ENCODE results near the gene RPL18A. TPM values are rescaled to one million over a fixed set of nuclear protein-coding genes. Genes with fewer than 3 reads are reported as not detected.

RPL18A gene
- total RNA-seq, 1 experiment from 2014 or later, result 2,241 TPM

DNA sequence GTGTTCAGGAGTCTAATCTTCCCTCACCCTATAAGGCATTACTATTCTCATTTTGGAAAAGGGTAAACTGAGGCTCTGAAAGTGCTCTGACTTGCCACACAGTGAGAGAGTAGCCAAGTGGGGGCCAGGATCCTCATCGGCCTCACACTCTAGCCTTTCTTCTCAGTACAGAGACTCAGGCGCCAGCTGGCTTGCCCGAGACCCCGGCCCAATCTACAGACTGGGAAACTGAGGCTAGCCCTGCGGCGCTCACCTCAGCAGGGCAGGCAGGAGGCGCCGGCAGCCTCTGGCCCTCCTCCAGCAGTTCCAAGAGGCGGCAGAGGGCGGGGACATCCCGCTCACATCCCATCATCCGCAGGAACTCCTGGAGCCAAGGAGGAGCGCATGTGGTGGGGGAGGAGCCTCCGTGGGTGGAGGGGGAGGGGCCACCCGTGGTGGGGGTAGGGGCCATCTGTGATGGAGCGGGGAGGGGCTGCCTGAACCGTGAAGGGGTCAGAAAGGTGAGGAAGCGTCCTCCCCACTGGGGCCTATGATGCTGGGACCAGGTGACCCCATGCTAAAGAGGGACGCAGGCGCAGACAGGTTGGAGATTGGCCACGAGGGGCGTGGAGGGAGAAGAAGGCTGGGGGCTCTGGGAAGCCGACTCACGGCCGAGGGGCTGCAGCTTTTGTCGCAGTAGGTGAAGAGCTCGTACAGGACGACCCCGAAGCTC is 29.7 kb upstream of the RPL18A start:
- ChIA-PET CTCF (interaction anchor here (0.7 to 1.1 kb wide), 3 partner anchors 10 to 25 kb away, joined by 3 to 12 read pairs (median 3); no protein-coding TSS in a partner anchor), POLR2A (ENCODE audit: unreplicated experiment) (interaction anchor here (0.6 to 0.8 kb wide), 2 partner anchors 29 to 33 kb away, joined by 3 to 4 read pairs; partner anchors contain the start of gene RPL18A)
- intact Hi-C loops (cut with micrococcal nuclease), result loop anchor here (5.0 kb wide), 1 partner anchor 33 kb away; the partner anchor contains the start of gene B3GNT3
- Histone ChIP-seq H3K4me3 (ENCODE audit: low read length) (peak overlapping the region; percentile 70), H4K20me1 (ENCODE audit: low read length) (no peaks in the 10 kb centered on the region), H3K9ac (ENCODE audit: low read length) (peak overlapping the region; percentile 59), H3F3A (ENCODE audit: low read length, unreplicated experiment) (no peaks in the 10 kb centered on the region), H2AFZ (ENCODE audit: low read length) (peak overlapping the region; percentile 93), H3K4me2 (ENCODE audit: low read length) (peak overlapping the region; percentile 95), H3K79me2 (ENCODE audit: low read length) (no peaks in the 10 kb centered on the region), H3K27ac (ENCODE audit: low read length) (peak overlapping the region; percentile 47), H3K9me2 (replicated peaks; ENCODE audit: low read length) (no peaks in the 10 kb centered on the region), H3K36me3 (ENCODE audit: low read depth, low read length) (no peaks in the 10 kb centered on the region), H3K4me1 (ENCODE audit: insufficient read depth, low read length) (peaks cover 10% of the 10 kb centered on the region; the same call in 1 of the 2 replicates), H3K9me3 (ENCODE audit: low read length) (no peaks in the 10 kb centered on the region), H3K27me3 (ENCODE audit: low read length) (no peaks in the 10 kb centered on the region)
- BruUV-seq (replicated peaks), result TSS peak; percentile 42
- DNase-seq (peak; percentile 84), ATAC-seq (peak; percentile 70)
- TF ChIP-seq EZH2phosphoT487 (IDR thresholded peaks at IDR 0.05; ENCODE audit: borderline replicate concordance, low read length) (no peak), CTCF (conservative IDR thresholded peaks at IDR 0.05; ENCODE audit: low read depth, low read length) (no peak; the same call in 1 of the 2 replicates), EZH2 (IDR thresholded peaks at IDR 0.05; ENCODE audit: low read length, unreplicated experiment) (no peak)

DNA sequence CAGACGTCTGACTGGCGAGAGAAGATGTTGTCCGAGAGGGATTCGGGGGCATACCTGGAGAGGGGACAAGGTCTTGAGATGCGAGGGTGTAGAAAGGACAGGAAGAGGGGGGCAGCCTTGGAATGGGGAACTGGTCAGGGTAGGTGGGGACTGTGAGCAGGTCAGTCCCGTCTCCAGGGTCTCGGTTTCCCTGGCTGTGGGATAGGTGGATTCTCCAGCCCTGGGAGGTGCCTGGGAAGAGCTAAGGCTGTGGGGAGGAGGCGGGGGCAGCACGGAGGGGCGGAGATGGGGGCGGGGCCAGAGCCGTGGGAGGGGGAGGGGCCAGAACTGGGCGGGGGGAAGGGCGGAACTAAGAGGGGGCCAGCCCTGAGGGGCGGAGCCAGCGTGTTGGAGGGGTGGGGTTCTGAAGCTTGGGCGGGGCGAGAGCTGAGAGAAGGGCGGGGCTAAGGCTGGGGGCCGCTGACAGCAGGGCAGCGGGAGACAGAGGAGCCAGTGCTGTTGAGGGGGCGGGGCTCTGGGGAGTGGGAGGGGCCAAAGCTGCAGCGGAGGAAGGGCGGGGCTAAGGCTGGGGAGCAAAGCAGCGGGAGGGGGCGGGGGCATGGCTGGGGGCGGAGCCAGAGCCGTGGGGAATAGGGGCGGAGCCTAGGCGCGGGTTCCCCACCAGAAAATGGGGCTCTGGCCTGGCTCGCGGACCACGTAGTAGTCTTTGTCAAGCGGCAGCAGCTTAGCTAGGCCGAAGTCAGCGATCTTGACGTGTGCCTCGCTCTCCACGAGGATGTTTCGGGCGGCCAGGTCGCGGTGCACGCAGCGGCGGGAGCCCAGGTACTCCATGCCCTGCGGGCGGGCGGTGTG is 28.9 kb upstream of the RPL18A start:
- ChIA-PET POLR2A (ENCODE audit: unreplicated experiment) (interaction anchor here (0.5 to 0.8 kb wide), 6 partner anchors 11 to 522 kb away, joined by 3 to 28 read pairs (median 4); partner anchors contain the start of genes DDA1 and RPL18A), CTCF (interaction anchor here (0.6 to 1.1 kb wide), 4 partner anchors 10 to 29 kb away, joined by 3 to 14 read pairs (median 8); partner anchors contain the start of gene RPL18A)
- ATAC-seq (peak; percentile 89), DNase-seq (peak; percentile 94)
- H3K36me3 ChIP-seq (ENCODE audit: low read depth, low read length), result no peaks in the 10 kb centered on the region
- no peaks in the 10 kb centered on the region for H3K79me2 ChIP-seq (ENCODE audit: low read length)
- H3K27ac ChIP-seq (ENCODE audit: low read length), result peak overlapping the region; percentile 47
- H3K4me2 ChIP-seq (ENCODE audit: low read length), result peak overlapping the region; percentile 99
- no peak for TF ChIP-seq CTCF (conservative IDR thresholded peaks at IDR 0.05; ENCODE audit: low read depth, low read length)
- TF ChIP-seq EZH2phosphoT487 (IDR thresholded peaks at IDR 0.05; ENCODE audit: borderline replicate concordance, low read length), result no peak
- no peak for TF ChIP-seq EZH2 (IDR thresholded peaks at IDR 0.05; ENCODE audit: low read length, unreplicated experiment)
- H4K20me1 ChIP-seq (ENCODE audit: low read length), result no peaks in the 10 kb centered on the region
- no peaks in the 10 kb centered on the region for H3F3A ChIP-seq (ENCODE audit: low read length, unreplicated experiment)
- no peaks in the 10 kb centered on the region for H3K9me2 ChIP-seq (replicated peaks; ENCODE audit: low read length)
- BruUV-seq (replicated peaks), result no TSS peak
- H3K4me1 ChIP-seq (ENCODE audit: insufficient read depth, low read length), result peaks cover 10% of the 10 kb centered on the region; the same call in 1 of the 2 replicates
- H3K27me3 ChIP-seq (ENCODE audit: low read length), result no peaks in the 10 kb centered on the region
- peak overlapping the region; percentile 100 for H2AFZ ChIP-seq (ENCODE audit: low read length)
- no peaks in the 10 kb centered on the region for H3K9me3 ChIP-seq (ENCODE audit: low read length)
- intact Hi-C loops (cut with micrococcal nuclease), result loop anchor here (1.0 to 5.0 kb wide), 3 partner anchors 11 to 33 kb away; partner anchors contain the start of gene B3GNT3
- H3K9ac ChIP-seq (ENCODE audit: low read length), result peak overlapping the region; percentile 59
- H3K4me3 ChIP-seq (ENCODE audit: low read length), result peak overlapping the region; percentile 93

All from PC-3 (cell line).